ENCODE data around the gene TPPP3.
"Not testable (repeated sequence)": the region's sequence is repeated elsewhere in the genome, so short reads cannot be mapped to it uniquely, and the experiment has no call there.

TPPP3 gene

GRCh38 chr16:67357561-67357960, 35.7 kb downstream of the TPPP3 start:
- no peak for FAIRE-seq

GRCh38 chr16:67356396-67356795, 36.9 kb downstream of the TPPP3 start:
- FAIRE-seq (no peak), DNase-seq (ENCODE audit: extremely low spot score, insufficient read length, low read depth) (no peak)

More at GRCh38 chr16:67357561-67357960, 35.7 kb downstream of the TPPP3 start:
- no peak for DNase-seq (ENCODE audit: extremely low spot score, insufficient read length, low read depth)

- DNase-seq (ENCODE audit: extremely low spot score, insufficient read length, low read depth); FAIRE-seq: not testable (repeated sequence)
Observed at GRCh38 chr16:67352463-67352862, 40.8 kb downstream of the TPPP3 start.

GRCh38 chr16:67350324-67350723, 43.0 kb downstream of the TPPP3 start:
- FAIRE-seq (no peak), DNase-seq (ENCODE audit: extremely low spot score, insufficient read length, low read depth) (no peak)

- FAIRE-seq (no peak), DNase-seq (ENCODE audit: extremely low spot score, insufficient read length, low read depth) (no peak)
Observed at GRCh38 chr16:67349172-67349571, 44.1 kb downstream of the TPPP3 start.

- DNase-seq (ENCODE audit: extremely low spot score, insufficient read length, low read depth) = no peak
- no peak for FAIRE-seq
Observed at GRCh38 chr16:67346341-67346740, 47.0 kb downstream of the TPPP3 start.

- DNase-seq (ENCODE audit: extremely low spot score, insufficient read length, low read depth) = no peak
- no peak for FAIRE-seq
Observed at GRCh38 chr16:67345401-67345800, 47.9 kb downstream of the TPPP3 start.

- DNase-seq (ENCODE audit: extremely low spot score, insufficient read length, low read depth) (no peak), FAIRE-seq (no peak)
Observed at GRCh38 chr16:67342616-67343015, 50.7 kb downstream of the TPPP3 start.

GRCh38 chr16:67341250-67341649, 52.0 kb downstream of the TPPP3 start:
- DNase-seq (ENCODE audit: extremely low spot score, insufficient read length, low read depth) (no peak), FAIRE-seq (no peak)

Measured in GM18507 (cell line).